HG02970 (cell line): ENCODE results near the gene COLQ.
"Not testable (repeated sequence)": the region's sequence is repeated elsewhere in the genome, so short reads cannot be mapped to it uniquely, and the experiment has no call there.

Source experiments
- ATAC-seq: cut with Tn5 transposase; IDR thresholded peaks from one replicate; pipeline ENCODE4 v1.9.1; 2021; ENCODE audit warnings: mild to moderate bottlenecking, moderate library complexity, moderate number of reproducible peaks; ENCODE audit not compliant: unreplicated experiment, low FRiP score

The COLQ gene

DNA sequence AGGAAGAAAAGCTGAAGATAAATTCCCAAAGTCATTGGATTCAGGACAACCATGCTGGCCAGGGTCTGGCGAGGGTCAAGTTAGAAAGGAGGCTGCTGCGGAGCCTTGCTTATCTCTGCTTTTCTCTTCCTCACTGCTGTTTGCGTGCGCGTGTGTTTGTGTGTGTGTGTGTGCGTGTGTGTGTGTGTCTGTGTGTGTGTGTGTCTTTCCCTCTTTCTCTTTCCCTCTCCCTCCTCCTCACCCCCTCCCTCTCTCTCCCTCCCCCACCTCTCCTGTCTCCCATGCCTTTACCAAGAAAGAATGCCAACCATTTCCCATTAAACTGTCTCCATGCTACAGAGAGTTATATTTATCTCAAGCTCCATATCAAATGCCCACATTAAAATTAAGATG lies at the start of gene COLQ:
TSS of gene COLQ (minus strand) at position 134 of the 393 bp plus-strand sequence. CDS start at position 53, 81 bp downstream.
- ATAC-seq = no peak

- ATAC-seq = no peak
Measured at GRCh38 chr3:15563190-15563589, 41.7 kb upstream of the COLQ start.

GRCh38 chr3:15562560-15562959 lies 41.1 kb upstream of the COLQ start:
- ATAC-seq = no peak

- ATAC-seq = no peak
Measured at GRCh38 chr3:15558581-15558980, 37.1 kb upstream of the COLQ start.

- ATAC-seq = no peak
Measured at GRCh38 chr3:15557511-15557946, 36.0 kb upstream of the COLQ start.

DNA sequence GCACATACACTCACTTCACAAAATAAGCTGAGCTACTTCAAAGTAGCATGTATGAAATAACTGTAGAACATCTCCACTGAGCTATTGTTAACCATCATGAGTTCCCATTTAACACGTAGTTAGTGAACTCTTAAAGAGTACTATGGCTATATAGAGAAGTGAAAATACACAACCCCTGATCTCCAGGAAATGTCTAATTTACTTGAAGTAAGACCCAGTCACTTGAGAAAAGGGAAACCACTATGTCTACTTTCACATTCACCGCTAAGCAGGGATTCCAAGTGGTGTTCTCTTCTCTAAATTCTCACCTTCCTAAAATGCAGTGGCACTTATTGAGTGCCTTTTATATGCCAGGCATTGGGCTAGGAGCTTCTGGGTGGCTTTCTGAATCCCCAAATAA lies 35.0 kb upstream of the COLQ start:
- ATAC-seq = peak; percentile 68

GRCh38 chr3:15553749-15554148 lies 32.2 kb upstream of the COLQ start:
- no peak for ATAC-seq

DNA sequence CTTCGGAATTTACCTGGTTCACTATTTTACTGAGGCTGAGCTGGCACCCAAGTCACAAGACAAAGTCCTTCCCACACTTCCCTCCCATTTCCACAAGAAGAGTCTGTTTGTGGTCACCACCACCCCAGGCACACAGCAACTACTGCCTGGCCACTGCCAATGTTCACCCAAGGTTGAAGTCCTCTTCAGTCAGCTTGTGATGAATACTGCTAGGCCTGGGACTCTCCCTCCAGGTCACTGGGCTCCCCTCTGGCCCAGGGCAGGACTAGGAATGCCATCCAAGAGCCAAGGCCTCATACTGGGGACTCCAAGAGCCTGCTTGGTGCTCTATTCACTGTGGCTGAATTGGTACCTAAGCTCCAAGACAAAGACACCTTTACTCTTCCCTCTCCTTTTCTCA lies 30.4 kb upstream of the COLQ start:
- ATAC-seq = no peak

DNA sequence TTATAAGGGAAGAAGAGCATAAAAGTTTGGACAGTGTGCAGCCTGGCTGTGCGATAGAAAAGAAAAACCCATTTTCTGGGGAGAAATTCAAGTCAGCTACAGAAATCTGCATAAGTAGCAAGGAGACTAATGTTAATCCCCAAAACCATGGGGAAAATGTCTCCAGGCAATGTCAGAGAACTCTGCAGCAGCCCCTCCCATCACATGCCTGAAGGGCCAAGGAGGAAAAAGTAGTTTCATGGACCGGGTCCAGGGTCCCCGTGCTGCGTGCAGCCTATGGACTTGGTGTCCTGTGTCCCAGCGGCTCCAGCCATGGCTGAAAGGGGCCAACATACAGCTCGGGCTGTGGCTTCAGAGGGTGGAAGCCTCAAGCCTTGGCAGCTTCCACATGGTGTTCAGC lies 28.3 kb upstream of the COLQ start:
- no peak for ATAC-seq

DNA sequence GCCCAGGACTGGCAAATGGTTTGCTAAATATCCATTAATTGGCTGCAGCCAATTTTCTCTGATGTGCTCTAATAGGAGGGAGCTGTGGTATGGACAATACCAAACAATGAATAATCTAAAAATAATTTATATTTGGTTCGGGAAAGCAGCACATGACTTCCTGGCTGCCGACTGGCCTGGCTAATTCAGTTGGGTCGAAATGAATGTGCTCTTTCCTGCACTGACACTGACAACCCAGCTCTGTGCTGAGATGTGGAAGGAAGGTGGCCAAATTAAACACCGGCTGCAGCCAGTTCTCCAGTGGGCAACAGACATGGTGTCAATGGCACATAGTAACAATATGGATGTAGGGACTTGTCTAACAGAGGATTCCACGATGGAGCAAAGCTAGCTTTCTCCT lies 21.1 kb upstream of the COLQ start:
- ATAC-seq = no peak

- no peak for ATAC-seq
Measured at GRCh38 chr3:15541371-15541770, 19.9 kb upstream of the COLQ start.

DNA sequence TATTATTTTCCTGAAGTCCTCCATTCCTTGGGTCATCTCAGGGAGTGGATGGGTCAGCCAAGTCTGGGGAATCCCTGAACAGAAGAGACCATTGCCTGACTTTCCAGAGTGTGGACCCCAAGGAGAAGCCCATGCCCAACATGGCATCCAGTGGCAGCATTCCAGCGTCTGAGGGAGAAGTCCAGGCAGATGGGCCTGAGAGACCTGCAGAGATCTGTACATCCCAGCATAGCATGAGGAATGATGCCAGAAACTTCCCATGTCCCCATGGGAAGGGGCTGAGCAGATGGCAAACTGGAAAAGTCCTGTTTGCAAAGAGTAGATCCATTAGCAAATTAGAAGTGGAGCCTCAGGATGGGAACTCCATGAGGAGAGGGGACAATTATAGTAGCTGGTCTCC lies 17.6 kb upstream of the COLQ start:
- ATAC-seq = no peak

DNA sequence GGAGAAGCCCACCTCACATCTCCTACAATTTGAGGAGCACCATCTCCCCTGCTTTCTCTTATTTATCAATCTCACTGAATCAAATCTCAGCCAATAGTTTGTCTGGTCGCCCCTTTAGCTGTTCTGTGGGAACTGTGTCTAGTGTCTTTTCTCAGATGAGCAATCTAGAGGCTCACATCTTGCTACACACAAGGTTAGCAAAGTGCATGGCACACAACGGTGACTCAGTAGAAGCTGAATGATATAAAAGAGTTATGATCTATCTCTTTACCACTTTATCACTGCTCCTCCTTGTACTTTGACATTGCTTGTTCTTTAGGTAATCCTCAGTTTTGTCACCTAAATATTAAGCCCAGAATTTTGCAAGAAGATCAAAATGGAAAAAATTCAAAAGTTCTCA lies 16.8 kb upstream of the COLQ start:
- no peak for ATAC-seq

- ATAC-seq = no peak
Measured at GRCh38 chr3:15536856-15537255, 15.3 kb upstream of the COLQ start.

DNA sequence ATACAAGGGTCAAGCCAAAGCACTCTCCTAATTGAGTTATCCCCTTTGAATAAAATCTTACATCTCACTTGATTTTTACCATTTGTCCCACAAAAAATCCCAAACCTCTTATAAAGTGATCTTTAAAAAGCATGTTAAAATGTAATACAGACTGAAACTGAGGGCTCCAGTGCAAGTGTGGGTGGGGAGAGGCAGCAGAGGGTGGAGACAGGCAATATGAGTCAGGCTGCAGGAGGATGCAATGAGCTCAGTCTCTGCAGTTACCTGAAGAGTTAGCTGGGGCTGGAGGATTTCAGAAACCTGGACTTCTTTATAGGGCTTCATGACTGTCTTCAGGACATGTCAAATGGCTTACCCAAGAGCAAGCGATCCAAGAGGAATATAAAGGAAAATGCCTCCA lies 14.2 kb upstream of the COLQ start:
- no peak for ATAC-seq

- not testable (repeated sequence) for ATAC-seq
Measured at GRCh38 chr3:15532614-15533013, 11.1 kb upstream of the COLQ start.

GRCh38 chr3:15531346-15531745 lies 9.8 kb upstream of the COLQ start:
- ATAC-seq = no peak

DNA sequence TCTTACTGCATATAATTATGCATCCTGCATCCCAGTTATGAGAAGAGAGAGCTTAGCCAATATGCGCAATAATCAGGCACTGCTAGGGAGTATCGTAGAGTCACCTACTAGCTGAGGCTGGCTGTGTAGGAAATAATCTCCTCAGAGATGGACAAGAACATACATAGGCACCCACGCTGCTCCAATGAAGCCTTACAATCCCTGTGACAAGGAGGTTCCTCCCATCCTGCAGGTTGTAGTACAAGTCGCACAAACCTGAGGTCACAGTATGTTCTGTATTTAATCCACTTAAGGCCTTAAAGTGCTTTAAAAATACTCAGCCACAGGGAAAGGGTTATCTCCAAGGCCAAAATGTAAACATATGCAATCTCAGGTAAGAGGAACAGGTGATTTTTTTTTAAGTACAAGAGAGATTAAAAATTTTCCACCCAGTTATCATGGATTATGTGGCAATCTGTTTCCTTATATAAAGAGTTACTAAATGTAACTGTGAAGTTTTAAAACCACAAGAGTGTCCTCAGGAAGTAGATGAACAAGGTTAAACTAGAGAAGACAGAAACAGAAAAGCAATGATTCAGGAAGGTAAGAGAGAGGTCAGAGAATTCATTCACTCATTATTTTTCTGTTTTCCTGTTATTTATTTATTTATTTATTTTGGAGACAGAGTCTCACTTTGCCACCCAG lies 7.5 kb upstream of the COLQ start:
- no peak for ATAC-seq

GRCh38 chr3:15527031-15527459 lies 5.5 kb upstream of the COLQ start:
- ATAC-seq = no peak

GRCh38 chr3:15525790-15526189 lies 4.3 kb upstream of the COLQ start:
- no peak for ATAC-seq

DNA sequence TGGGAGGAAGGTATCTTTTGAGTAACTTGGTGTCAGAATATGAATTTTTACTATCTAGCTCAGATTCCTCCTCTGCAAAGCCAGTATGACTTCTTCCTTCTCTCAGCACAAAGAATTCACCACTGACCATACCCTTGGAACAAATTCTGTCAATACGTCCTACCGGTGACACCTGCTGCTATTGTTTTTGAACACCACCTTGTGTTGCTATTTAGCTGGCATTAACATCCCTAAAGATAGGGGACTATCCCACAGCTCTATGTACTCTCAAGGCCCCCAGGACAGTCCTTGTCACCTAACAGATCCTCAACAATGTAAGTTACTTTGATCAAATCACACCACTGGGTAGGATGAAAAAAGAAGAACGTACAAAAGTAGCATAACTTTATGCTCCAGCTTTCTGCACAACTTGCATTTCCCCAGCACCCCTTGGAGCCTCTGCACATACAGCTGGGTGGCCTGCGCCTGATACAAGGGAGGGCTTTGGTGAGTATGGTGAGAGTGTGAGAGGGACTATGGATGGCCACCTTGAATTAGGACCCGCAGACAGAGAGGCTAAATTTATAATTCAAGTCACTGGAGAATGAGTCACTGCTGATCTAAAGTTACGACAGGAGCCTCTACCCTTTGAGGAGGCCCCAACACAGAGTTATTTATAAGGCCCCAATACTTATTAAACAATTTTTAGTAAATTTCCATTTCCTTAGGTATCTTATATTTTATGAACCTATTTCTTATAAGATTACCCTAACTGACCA lies 2.3 kb upstream of the COLQ start:
- no peak for ATAC-seq

DNA sequence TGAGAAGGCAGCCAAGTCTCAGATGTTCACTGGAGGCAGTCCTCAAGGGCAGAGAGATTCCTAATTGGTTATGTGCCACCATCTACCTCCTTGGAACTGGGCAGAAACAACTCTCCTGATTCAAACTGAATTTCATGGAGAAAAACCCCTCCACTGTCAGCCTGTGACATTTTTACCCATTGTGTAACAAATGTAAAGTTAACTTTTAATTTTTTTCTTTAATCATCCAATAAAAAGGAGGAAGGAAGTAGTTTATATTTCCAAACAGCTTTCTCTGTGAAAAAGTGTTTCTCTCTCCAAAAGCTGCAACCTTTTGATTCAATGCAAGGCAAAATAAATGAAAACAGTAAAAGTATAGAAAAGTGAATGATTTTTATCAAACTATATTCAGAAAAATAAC lies 510 bp upstream of the COLQ start:
- no peak for ATAC-seq
